HG02943 (cell line): ENCODE data around the gene AGPAT2.

ENCODE experiments used
- ATAC-seq: cut with Tn5 transposase; IDR thresholded peaks from one replicate; pipeline ENCODE4 v1.9.1; 2021; ENCODE audit warnings: mild to moderate bottlenecking, low read depth, moderate library complexity; ENCODE audit not compliant: unreplicated experiment

AGPAT2 gene

DNA sequence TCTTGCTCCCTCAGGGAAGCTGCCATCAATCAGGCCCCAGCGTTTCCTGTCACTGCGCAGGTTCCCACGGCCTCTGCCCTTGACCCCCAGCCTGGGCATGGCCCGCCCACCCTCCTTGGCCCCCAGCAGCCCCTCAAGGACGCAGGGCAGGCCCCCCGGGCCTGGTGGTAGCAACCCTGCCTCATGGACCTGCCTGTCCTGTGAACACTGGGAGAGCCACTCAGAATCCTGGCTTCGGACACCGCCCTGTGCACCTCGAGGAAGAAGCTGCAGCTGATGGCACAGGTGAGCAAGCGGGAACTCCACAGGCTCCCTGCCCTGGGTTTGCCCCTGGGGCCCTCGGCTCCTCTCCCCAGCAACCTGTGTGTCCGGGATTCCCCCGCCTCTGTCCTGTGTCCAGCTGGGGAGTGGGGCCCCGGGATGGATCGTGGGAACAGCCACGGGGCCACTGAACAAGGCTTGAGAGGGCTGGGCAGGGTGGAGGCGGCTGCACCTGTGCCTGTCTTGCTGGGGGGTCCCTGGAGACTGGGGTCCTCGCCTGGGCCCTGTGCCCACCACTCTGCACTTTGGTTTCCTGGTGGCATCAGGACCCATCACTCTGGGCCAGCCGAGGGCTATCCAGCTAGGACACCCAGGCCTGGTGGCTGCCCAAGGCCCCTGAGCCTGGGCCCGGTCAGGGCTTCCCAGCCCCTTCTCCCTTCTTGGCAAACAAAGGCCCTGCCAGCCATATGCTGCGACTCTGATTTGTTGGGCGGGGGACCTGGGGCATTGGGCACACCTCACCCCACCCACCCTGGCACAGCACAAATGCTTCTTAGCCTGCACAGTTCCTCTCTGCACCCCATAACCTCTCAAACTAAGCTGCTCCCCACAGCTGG lies 58.0 kb downstream of the AGPAT2 start:
- ATAC-seq = no peak

- ATAC-seq = no peak
These were observed 59.0 kb downstream of the AGPAT2 start for GRCh38 chr9:136628268-136628667.

GRCh38 chr9:136627703-136628102 lies 59.6 kb downstream of the AGPAT2 start:
- no peak for ATAC-seq

DNA sequence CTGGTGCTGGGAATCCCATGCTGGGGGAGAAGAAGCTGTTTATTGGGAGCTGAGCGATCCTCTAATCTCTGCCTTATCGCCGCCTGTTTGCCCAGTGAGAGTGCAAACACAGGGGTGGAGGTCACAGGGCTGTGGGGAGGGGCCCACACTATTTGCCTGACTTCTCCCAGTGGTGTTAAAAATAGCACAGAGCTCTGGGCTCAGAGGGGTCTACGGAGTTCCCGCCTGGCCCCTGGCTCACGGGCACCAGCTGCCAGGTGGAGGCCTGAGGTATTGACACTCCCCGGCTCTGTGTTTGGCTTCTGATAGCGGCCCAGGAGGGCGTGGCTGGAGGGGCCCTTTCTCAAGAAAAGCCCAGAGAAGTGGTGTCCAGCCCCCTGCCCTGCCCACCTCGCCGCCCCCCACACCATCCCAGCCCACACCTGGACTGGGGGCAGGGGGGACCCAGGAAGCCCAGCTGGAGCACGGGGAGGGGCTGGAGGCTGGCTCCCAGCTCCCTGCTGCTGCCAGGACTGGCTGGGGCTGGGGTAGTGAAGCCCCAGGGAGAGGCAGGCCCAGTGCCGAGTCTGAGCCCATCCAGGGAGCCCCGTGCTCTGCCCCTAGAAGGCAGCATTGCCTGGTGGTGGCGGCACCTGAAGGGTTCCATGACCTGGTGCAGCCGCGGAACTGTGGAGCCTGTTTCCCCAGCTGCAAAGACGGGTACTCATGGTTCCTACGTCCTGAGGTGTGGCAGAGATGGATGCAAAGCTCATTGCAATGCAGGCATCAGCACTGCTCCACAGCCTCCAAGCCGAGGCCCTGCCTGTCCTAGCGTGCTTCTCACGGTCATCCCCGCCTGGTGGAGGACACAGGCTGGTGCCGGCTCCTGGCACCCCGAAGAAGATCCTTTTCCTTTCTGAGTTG lies 60.3 kb downstream of the AGPAT2 start:
- ATAC-seq = no peak

GRCh38 chr9:136626066-136626725 lies 61.1 kb downstream of the AGPAT2 start:
- no peak for ATAC-seq

GRCh38 chr9:136625101-136626065 lies 61.9 kb downstream of the AGPAT2 start:
- no peak for ATAC-seq

DNA sequence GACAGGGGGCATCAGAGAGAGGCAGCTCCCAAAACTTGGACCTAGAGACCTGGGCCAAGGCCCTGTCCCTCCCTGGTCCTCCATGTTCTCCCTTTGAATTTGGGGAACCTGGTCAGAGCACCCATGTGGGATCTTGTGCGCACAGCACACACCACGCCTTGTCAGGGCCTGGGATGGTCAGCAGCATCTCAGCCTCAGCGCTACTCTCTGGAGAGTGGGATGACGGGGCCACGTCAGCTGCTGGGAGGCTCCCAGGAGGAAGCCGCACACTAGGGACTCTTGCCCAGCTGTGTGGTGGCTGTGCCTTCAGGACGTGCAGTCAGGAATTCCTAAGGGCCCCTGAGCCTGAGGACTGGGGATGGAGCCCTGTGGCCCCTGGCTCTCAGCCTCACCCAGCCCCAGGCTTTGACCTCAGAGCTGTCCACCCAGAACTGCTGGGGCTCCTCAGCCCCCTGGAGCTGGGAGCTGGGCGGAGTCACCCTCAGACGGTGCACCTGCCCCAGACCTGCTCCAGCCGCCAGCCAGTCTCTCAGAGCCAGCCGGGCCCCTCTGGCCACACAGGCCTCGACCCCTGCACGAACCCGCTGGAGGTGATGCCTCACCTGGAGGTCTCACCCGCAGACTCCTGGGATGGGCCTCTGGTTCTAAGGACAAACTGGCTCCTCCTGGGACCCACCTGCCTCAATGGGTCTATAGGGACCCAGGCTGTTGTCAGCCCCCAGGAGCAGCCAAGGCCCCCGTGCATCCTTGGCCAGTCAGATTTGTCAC lies 62.9 kb downstream of the AGPAT2 start:
- ATAC-seq = no peak

GRCh38 chr9:136623842-136624183 lies 63.4 kb downstream of the AGPAT2 start:
- ATAC-seq = no peak
